CD4-positive, alpha-beta T cell treated with Interleukin-15 for 1 hour (primary cell): Measurements from ENCODE around the gene KRT15.

Source experiments
- DNase-seq: peaks from one replicate; pipeline ENCODE4 v3.0.0-alpha.2; 2020

Gene KRT15

DNA sequence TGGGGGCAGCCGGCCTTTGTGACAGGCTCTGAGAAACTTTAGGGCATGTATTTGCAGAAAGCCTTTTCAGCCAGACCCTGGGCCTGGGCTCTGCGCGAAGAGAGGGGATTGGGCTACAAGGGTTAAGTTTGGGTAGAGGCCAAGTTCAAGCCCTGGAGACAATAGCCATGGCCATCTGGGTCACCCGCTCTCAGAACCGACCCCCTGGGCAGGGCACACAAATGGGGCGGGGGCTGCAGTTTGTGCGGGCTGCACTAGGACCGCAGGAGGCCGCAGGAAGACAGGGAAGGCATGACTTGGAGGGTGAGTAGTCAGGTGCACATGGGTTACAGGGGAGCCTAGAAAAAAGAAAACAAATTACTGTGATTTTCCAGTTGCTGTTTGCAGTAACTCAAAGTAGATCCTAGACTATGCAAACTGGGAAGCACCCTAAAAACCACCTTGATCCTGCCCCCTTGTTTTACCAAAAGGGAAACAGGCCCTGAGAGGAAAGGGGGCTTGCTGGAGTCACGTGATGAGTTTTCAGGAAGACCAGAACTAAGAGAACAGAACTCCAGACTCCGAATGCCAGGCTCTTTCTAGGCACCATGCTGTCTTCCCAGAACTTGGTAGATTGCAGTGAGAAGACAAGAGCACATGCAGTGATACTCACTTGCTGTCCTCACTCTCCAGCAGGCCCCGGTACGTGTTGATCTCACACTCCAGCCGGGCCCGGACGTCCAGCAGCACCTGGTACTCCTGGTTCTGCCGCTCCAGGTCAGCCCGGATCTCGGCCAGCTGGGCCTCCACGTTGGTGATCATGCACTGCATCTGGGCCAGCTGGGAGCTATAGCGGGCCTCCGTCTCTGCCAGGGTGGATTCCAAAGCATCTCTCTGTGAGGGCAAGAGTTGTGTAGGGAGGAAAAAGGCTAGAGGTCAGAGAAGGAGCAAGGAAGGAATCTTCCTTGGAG is 41.5 kb downstream of the KRT15 start:
- DNase-seq: no peak

DNA sequence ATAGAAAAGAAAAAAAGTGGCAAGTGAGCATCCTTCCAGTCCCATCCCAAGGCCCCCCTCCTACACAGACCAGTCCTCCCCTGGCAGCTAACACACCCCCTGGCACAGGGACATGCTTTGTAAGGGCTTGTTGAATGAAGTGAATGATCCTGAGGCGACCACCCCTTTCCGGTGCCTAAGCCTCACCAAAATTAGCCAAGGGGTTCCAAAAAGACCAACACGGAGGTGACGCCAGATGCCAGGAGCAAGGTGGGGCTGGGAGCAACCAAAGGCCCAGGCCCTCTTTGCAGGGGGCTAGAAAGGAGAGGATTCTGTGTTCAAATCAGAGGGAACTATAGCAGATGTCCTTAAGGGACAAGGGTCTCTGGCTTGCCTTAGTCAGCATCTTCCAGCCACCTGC is 43.3 kb downstream of the KRT15 start:
- no peak for DNase-seq

DNA sequence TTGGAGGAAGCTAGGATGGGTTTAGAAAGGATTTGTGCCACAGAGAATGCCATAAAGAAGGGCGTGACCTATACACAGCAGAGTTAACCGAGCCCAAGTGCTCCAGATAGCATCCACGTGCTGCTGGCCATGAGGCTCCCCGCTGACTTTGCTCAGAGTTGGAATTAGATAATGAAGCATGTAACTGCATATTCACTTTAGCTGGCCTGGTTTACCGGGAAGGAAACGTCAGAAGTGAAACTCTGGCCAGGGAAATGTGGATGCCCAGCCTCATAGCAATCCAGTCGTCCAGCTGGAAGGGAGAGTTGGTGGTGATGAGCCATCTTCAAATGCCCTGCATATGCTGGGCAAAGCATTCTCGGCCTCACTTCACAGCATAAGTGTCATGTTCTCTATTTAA is 43.8 kb downstream of the KRT15 start:
- no peak for DNase-seq

DNA sequence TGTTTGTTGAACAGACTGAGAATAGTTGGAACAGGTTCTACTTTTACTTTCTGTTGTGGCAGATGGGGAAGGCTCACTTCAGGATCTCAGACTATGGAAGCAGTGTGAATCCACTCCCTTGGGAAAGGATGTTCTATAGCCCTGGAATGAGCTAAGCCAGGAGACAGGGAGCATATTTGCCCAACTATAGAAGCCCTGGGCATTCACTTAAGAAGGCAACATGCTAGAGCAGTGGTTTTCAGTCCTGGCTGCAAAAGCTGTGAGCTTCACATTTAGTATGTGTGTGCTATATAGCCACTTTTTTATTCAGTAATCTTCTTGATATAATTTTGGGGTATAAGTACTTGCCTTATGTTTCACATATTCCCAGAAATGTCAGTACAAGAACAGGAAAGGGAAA is 50.3 kb downstream of the KRT15 start:
- DNase-seq: no peak

DNA sequence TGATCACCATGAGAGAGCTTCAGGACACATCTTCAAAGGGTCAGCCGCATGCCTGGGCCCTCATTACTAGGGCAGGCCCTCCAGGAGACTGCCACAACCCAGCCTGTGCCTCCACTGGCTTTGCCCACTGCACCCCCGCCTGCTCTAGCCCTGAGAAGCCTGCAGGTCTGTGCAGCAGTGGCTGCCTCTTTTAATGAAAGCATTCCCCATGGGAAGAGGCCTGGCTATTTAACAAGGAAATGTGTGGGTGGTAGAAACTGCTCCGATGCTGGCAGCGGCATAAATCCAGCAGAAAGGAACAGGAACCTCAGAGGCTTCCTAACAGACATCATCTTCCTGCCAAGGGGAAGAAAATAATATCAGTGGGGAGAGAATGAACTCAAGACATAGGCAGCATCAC is 51.1 kb downstream of the KRT15 start:
- DNase-seq: no peak

DNA sequence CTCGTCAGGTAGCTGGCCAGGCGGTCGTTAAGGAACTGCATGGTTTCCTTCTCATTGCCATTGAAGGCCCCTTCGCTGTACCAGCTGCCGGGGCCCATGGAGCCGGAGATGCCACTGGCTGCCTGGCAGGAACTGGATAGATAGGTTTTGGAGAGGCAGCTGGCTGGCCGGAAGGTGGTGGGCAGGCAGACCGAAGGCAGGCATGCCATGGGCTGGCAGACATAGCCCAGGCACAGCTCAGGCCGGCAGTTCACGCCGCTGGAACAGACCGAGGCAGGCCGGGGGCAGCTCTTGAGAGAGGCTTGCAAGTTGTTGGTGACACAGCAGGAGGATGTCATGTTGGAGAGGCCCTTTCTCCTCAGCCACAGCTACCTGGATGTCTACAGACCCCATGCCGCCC is 51.7 kb downstream of the KRT15 start, which contains the start of gene KRT32:
Gene KRT32, minus strand, starts transcription at position 399 of the 400 bp plus-strand sequence. Its CDS starts 61 bp downstream, at position 338.
- no peak for DNase-seq

DNA sequence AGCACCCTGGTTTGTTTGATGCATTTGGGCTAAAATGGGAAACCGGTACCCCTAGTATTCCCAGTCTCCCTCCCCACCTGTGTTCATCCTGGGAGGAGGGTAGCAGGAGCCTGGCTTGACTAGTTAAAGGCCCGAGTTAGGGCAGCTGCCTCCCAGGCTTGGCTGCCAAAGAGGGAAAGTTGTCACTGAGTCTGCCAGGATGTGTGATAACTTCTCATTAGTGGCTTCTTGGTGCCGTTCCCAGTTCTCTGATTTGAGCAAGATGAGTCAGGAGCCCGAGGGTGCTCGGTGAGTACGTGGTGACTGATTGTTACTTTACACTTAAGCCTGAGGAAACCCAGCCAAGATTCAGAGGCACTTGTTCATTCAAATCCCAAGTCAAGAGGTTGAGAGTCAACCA is 54.0 kb downstream of the KRT15 start:
- DNase-seq: no peak

DNA sequence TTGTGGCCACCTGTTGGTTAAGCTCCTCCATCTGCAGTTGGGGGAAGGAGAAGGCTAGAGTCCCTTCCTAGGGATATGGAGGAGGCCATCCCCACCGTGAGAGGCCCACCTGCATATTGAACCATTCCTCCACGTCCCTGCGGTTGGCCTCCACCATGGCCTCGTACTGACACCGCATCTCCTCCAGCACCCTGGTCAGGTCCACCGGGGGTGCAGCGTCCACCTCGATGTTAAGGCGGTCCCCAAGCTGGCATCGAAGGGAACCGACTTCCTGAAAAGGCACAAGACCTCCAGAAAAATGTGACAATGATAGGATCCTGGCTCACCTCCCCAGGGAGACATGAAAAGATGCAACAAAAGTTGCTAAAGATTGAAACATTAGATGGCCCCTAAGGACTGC is 54.5 kb downstream of the KRT15 start:
- DNase-seq: no peak

DNA sequence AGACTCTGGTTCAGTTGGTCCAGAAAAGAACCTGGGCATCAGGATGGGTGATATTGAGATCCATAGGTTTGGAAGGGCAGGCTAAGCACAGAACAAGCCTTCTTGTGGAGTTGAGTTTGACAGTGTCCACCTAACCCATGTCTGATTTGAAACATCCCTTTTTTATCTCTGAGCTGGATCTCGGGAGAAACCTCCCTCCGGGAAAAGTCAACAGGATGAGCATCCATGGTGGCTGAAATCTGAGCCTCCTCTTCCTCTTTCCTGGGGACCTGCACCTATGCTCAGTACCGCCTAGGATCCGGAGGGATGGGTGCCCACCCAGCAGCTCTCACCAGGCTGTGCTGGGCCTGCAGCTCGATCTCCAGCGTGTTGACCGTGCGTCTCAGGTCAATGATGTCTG is 54.9 kb downstream of the KRT15 start:
- DNase-seq: no peak
